ENCODE results near the gene OPRD1. TPM values are rescaled to one million over a fixed set of nuclear protein-coding genes. Genes with fewer than 3 reads are reported as not detected.
"Not testable (repeated sequence)": the region's sequence is repeated elsewhere in the genome, so short reads cannot be mapped to it uniquely, and the experiment has no call there.

Gene OPRD1
- total RNA-seq, 1 experiment from 2014 or later = 0.97 TPM

GRCh38 chr1:28853093-28853742, 41.2 kb downstream of the OPRD1 start:
- no TSS peak for BruUV-seq (replicated peaks)
- H3K9me3 ChIP-seq (ENCODE audit: low read depth, low read length, poor library complexity, severe bottlenecking) = no peaks in the 10 kb centered on the region
- H3K4me1 ChIP-seq (ENCODE audit: insufficient read depth, low read length, poor library complexity, severe bottlenecking) = no peaks in the 10 kb centered on the region
- intact Hi-C loops (cut with micrococcal nuclease; ENCODE audit: unreplicated experiment) = no loop called here
- H3K27me3 ChIP-seq (replicated peaks; ENCODE audit: insufficient read depth, low read depth, low read length, poor library complexity) = no peaks in the 10 kb centered on the region
- DNase-seq (ENCODE audit: low spot score) = no peak
- no peak overlapping the region for H3K27ac ChIP-seq (ENCODE audit: low read depth, low read length, poor library complexity, severe bottlenecking)
- ChIA-PET CTCF (interaction anchor here (0.6 kb wide), 1 partner anchor 257 kb away, joined by 3 read pairs; no protein-coding TSS in a partner anchor), POLR2A (ENCODE audit: low non-redundant PET) (no interaction called here)
- no peak overlapping the region for H3K4me3 ChIP-seq (ENCODE audit: low read depth, low read length, poor library complexity, severe bottlenecking)
- H3K36me3 ChIP-seq (ENCODE audit: insufficient read depth, low read length, poor library complexity, severe bottlenecking) = no peaks in the 10 kb centered on the region
- no peak for TF ChIP-seq CTCF (conservative IDR thresholded peaks at IDR 0.05; ENCODE audit: low read depth, low read length)
- no peak for TF ChIP-seq EZH2 (IDR thresholded peaks at IDR 0.05; ENCODE audit: borderline replicate concordance, low read depth, low read length, poor library complexity, severe bottlenecking)

GRCh38 chr1:28854406-28854805, 42.4 kb downstream of the OPRD1 start:
- H3K9me3 ChIP-seq (ENCODE audit: low read depth, low read length, poor library complexity, severe bottlenecking); intact Hi-C loops (cut with micrococcal nuclease; ENCODE audit: unreplicated experiment); H3K4me3 ChIP-seq (ENCODE audit: low read depth, low read length, poor library complexity, severe bottlenecking); H3K36me3 ChIP-seq (ENCODE audit: insufficient read depth, low read length, poor library complexity, severe bottlenecking); H3K27ac ChIP-seq (ENCODE audit: low read depth, low read length, poor library complexity, severe bottlenecking); H3K27me3 ChIP-seq (replicated peaks; ENCODE audit: insufficient read depth, low read depth, low read length, poor library complexity); DNase-seq (ENCODE audit: low spot score); H3K4me1 ChIP-seq (ENCODE audit: insufficient read depth, low read length, poor library complexity, severe bottlenecking); BruUV-seq (replicated peaks): not testable (repeated sequence)
- ChIA-PET CTCF (interaction anchor here (0.6 kb wide), 1 partner anchor 120 kb away, joined by 3 read pairs; no protein-coding TSS in a partner anchor), POLR2A (ENCODE audit: low non-redundant PET) (interaction anchor here (0.6 kb wide), 1 partner anchor 429 kb away, joined by 7 read pairs; no protein-coding TSS in a partner anchor)

GRCh38 chr1:28855046-28855445, 43.1 kb downstream of the OPRD1 start:
- Histone ChIP-seq H3K36me3 (ENCODE audit: insufficient read depth, low read length, poor library complexity, severe bottlenecking) (no peaks in the 10 kb centered on the region), H3K4me3 (ENCODE audit: low read depth, low read length, poor library complexity, severe bottlenecking) (no peak overlapping the region), H3K4me1 (ENCODE audit: insufficient read depth, low read length, poor library complexity, severe bottlenecking) (no peaks in the 10 kb centered on the region), H3K9me3 (ENCODE audit: low read depth, low read length, poor library complexity, severe bottlenecking) (no peaks in the 10 kb centered on the region), H3K27me3 (replicated peaks; ENCODE audit: insufficient read depth, low read depth, low read length, poor library complexity) (no peaks in the 10 kb centered on the region), H3K27ac (ENCODE audit: low read depth, low read length, poor library complexity, severe bottlenecking) (no peak overlapping the region)
- DNase-seq (ENCODE audit: low spot score) = no peak
- ChIA-PET POLR2A (ENCODE audit: low non-redundant PET) (interaction anchor here (0.6 kb wide), 1 partner anchor 429 kb away, joined by 7 read pairs; no protein-coding TSS in a partner anchor), CTCF (no interaction called here)
- TF ChIP-seq EZH2 (IDR thresholded peaks at IDR 0.05; ENCODE audit: borderline replicate concordance, low read depth, low read length, poor library complexity, severe bottlenecking) (no peak), CTCF (conservative IDR thresholded peaks at IDR 0.05; ENCODE audit: low read depth, low read length) (no peak)
- BruUV-seq (replicated peaks) = no TSS peak
- intact Hi-C loops (cut with micrococcal nuclease; ENCODE audit: unreplicated experiment) = no loop called here

GRCh38 chr1:28855469-28855951, 43.5 kb downstream of the OPRD1 start:
- Histone ChIP-seq H3K27me3 (replicated peaks; ENCODE audit: insufficient read depth, low read depth, low read length, poor library complexity) (no peaks in the 10 kb centered on the region), H3K27ac (ENCODE audit: low read depth, low read length, poor library complexity, severe bottlenecking) (no peak overlapping the region), H3K4me3 (ENCODE audit: low read depth, low read length, poor library complexity, severe bottlenecking) (no peak overlapping the region), H3K9me3 (ENCODE audit: low read depth, low read length, poor library complexity, severe bottlenecking) (no peaks in the 10 kb centered on the region), H3K4me1 (ENCODE audit: insufficient read depth, low read length, poor library complexity, severe bottlenecking) (no peaks in the 10 kb centered on the region), H3K36me3 (ENCODE audit: insufficient read depth, low read length, poor library complexity, severe bottlenecking) (no peaks in the 10 kb centered on the region)
- ChIA-PET POLR2A (ENCODE audit: low non-redundant PET) (no interaction called here), CTCF (no interaction called here)
- no peak for DNase-seq (ENCODE audit: low spot score)
- intact Hi-C loops (cut with micrococcal nuclease; ENCODE audit: unreplicated experiment) = no loop called here
- no TSS peak for BruUV-seq (replicated peaks)
- TF ChIP-seq CTCF (conservative IDR thresholded peaks at IDR 0.05; ENCODE audit: low read depth, low read length) = no peak
- TF ChIP-seq EZH2 (IDR thresholded peaks at IDR 0.05; ENCODE audit: borderline replicate concordance, low read depth, low read length, poor library complexity, severe bottlenecking) = no peak

Data from A673 (cell line).